DOHH2 (cell line): ENCODE data around the gene TMEM80.

Source experiments
- H3F3A ChIP-seq: fragments of 200-600 bp; sonication (generic), shearing (Covaris generic); 2 replicates; pipeline ENCODE4 v1.6.0; 2016; ENCODE audit warnings: antibody characterized with exemption, mild to moderate bottlenecking; ENCODE audit not compliant: control insufficient read depth, insufficient read depth
- H3K27ac ChIP-seq: fragments of 200-600 bp; sonication (generic); 2 replicates; pipeline ENCODE4 v1.5.1; 2014; ENCODE audit warnings: low read depth, mild to moderate bottlenecking, low read length, moderate library complexity
- H3K27me3 ChIP-seq: fragments of 200-600 bp; sonication (generic); 2 replicates; pipeline ENCODE4 v1.6.1; 2014; ENCODE audit warnings: mild to moderate bottlenecking, low read length, mixed read lengths; ENCODE audit not compliant: control insufficient read depth
- H3K36me3 ChIP-seq: fragments of 200-600 bp; sonication (generic); 2 replicates; pipeline ENCODE4 v1.6.1; 2014; ENCODE audit warnings: mild to moderate bottlenecking, low read length, moderate library complexity, mixed read lengths; ENCODE audit not compliant: control insufficient read depth
- H3K4me1 ChIP-seq: fragments of 200-600 bp; sonication (generic); 2 replicates; pipeline ENCODE4 v1.6.1; 2014; ENCODE audit warnings: mild to moderate bottlenecking, low read length, mixed read lengths; ENCODE audit not compliant: control insufficient read depth
- H3K4me2 ChIP-seq: fragments of 200-600 bp; sonication (generic); 2 replicates; pipeline ENCODE4 v1.6.0; 2014; ENCODE audit warnings: mild to moderate bottlenecking, low read length, moderate library complexity
- H3K4me3 ChIP-seq: fragments of 200-600 bp; sonication (generic); 2 replicates; pipeline ENCODE4 v1.5.1; 2014; ENCODE audit warnings: mild to moderate bottlenecking, low read length, mixed read lengths
- H3K79me2 ChIP-seq: fragments of 200-600 bp; sonication (generic); 2 replicates; pipeline ENCODE4 v1.6.1; 2014; ENCODE audit warnings: mild to moderate bottlenecking, low read length, mixed read lengths; ENCODE audit not compliant: control insufficient read depth
- H3K9me2 ChIP-seq: fragments of 200-600 bp; sonication (generic); replicated peaks from 2 replicates; pipeline ENCODE4 v1.6.1; 2014; ENCODE audit warnings: mild to moderate bottlenecking, low read length, mixed read lengths; ENCODE audit not compliant: control insufficient read depth
- H3K9me3 ChIP-seq: fragments of 200-600 bp; sonication (generic); 2 replicates; pipeline ENCODE4 v1.6.1; 2014; ENCODE audit warnings: antibody characterized with exemption, low read length, mixed read lengths; ENCODE audit not compliant: control insufficient read depth, insufficient read depth
- H4K20me1 ChIP-seq: fragments of 200-600 bp; sonication (generic); 2 replicates; pipeline ENCODE4 v1.6.0; 2014; ENCODE audit warnings: low read depth, mild to moderate bottlenecking, antibody characterized with exemption, low read length, moderate library complexity; ENCODE audit not compliant: control insufficient read depth, insufficient read depth
- CTCF ChIP-seq: fragments of 200-600 bp; sonication (generic); IDR thresholded peaks from one replicate; pipeline ENCODE4 v1.5.1; 2014; ENCODE audit warnings: antibody characterized with exemption, mild to moderate bottlenecking, low read depth, low read length; ENCODE audit not compliant: poor library complexity, severe bottlenecking
- EZH2phosphoT487 ChIP-seq: fragments of 200-600 bp; sonication (generic); IDR thresholded peaks from 2 replicates; pipeline ENCODE4 v1.6.1; 2017; ENCODE audit warnings: borderline replicate concordance, mild to moderate bottlenecking, antibody characterized with exemption, low read length, moderate library complexity, mixed read lengths

The TMEM80 gene

GRCh38 chr11:665062-665703, 30.4 kb upstream of the TMEM80 start:
- H3K27ac ChIP-seq: no peak overlapping the region
- no peaks in the 10 kb centered on the region for H3F3A ChIP-seq
- no peak overlapping the region for H3K4me2 ChIP-seq
- H3K79me2 ChIP-seq: no peaks in the 10 kb centered on the region
- H3K4me1 ChIP-seq: no peaks in the 10 kb centered on the region
- H3K9me3 ChIP-seq: no peaks in the 10 kb centered on the region
- no peaks in the 10 kb centered on the region for H3K27me3 ChIP-seq
- H3K36me3 ChIP-seq: peaks cover 4% of the 10 kb centered on the region; the same call in 1 of the 2 replicates
- no peaks in the 10 kb centered on the region for H4K20me1 ChIP-seq
- no peaks in the 10 kb centered on the region for H3K9me2 ChIP-seq
- TF ChIP-seq CTCF: no peak
- no peak for TF ChIP-seq EZH2phosphoT487
- H3K4me3 ChIP-seq: no peak overlapping the region

GRCh38 chr11:665704-666281, 29.8 kb upstream of the TMEM80 start:
- H3F3A ChIP-seq: no peaks in the 10 kb centered on the region
- H3K9me2 ChIP-seq: no peaks in the 10 kb centered on the region
- H3K27ac ChIP-seq: no peak overlapping the region
- H3K4me1 ChIP-seq: no peaks in the 10 kb centered on the region
- no peaks in the 10 kb centered on the region for H3K9me3 ChIP-seq
- TF ChIP-seq EZH2phosphoT487 (no peak), CTCF (no peak)
- H3K4me2 ChIP-seq: no peak overlapping the region
- no peak overlapping the region for H3K4me3 ChIP-seq
- H3K36me3 ChIP-seq: peaks cover 4% of the 10 kb centered on the region; the same call in 1 of the 2 replicates
- H3K79me2 ChIP-seq: no peaks in the 10 kb centered on the region
- no peaks in the 10 kb centered on the region for H4K20me1 ChIP-seq
- no peaks in the 10 kb centered on the region for H3K27me3 ChIP-seq

- Histone ChIP-seq H3K27ac (no peak overlapping the region), H3K4me1 (no peaks in the 10 kb centered on the region), H3K27me3 (no peaks in the 10 kb centered on the region), H3K4me3 (no peak overlapping the region), H3K9me2 (no peaks in the 10 kb centered on the region), H3F3A (no peaks in the 10 kb centered on the region), H3K4me2 (no peak overlapping the region), H3K79me2 (no peaks in the 10 kb centered on the region), H3K9me3 (no peaks in the 10 kb centered on the region), H4K20me1 (no peaks in the 10 kb centered on the region), H3K36me3 (peaks cover 23% of the 10 kb centered on the region)
- TF ChIP-seq EZH2phosphoT487 (no peak), CTCF (no peak)
Observed at GRCh38 chr11:673866-674265, 21.8 kb upstream of the TMEM80 start.
